ENCODE results near the gene FANCE.
A peak's percentile ranks its signal among the peaks of the same experiment; 100 is the strongest.

The FANCE gene

GRCh38 chr6:35452183-35453090 is at the start of gene FANCE:
FANCE (plus strand) TSS chr6:35452338; CDS start chr6:35452546, 208 bp downstream.
- H3K27ac ChIP-seq, result peak within 1 kb of the TSS; percentile 59
- TF ChIP-seq ZFX (IDR thresholded peaks at IDR 0.05; ENCODE audit: borderline replicate concordance) (no peak), CTCF (IDR thresholded peaks at IDR 0.05) (no peak)

GRCh38 chr6:35402856-35403191 is 49.3 kb upstream of the FANCE start:
- TF ChIP-seq CTCF (IDR thresholded peaks at IDR 0.05) (no peak), ZFX (IDR thresholded peaks at IDR 0.05; ENCODE audit: borderline replicate concordance) (no peak)
- H3K27ac ChIP-seq, result no peak overlapping the region

- TF ChIP-seq CTCF (IDR thresholded peaks at IDR 0.05) (no peak), ZFX (IDR thresholded peaks at IDR 0.05; ENCODE audit: borderline replicate concordance) (no peak)
- H3K27ac ChIP-seq, result no peak overlapping the region
Observed at GRCh38 chr6:35403544-35404442, 48.3 kb upstream of the FANCE start.

DNA sequence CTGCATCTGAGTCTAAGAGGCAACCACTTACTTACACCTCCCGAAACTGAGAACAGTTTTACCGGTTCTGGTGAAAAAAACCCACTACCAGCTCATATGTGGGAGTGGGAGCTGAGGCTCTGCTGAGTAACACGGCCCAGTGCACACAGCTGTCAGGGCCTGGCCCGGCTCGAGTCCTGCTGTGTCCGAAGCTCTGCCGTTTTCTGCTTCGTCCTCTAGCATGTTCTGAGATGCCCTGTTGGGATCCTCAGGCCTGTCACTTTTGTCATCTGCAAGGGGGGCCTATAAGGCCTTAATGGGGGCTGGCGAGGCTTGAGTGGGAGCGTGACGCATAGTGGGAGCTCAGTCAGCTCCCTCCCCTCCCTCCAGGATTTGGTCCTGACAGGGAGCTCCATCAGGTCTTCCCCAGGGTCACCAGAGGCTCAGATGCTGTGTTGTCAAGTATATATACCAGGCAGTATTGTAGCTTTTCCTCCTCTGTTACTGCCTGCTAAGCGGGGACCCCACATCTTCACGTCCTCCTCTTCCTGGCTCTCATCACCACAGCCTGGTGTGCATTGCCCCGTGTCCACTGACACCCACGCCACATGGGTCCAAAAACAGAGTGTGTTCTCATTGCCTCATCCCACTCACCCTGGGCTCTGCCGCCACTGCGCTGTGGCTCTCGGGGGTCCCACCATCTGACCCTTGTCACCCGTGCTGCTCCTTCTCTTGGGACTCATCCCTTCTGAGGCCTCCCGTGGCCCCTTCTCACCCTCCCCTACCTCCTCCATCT is 45.2 kb upstream of the FANCE start:
- TF ChIP-seq ZFX (IDR thresholded peaks at IDR 0.05; ENCODE audit: borderline replicate concordance), result no peak
- TF ChIP-seq CTCF (IDR thresholded peaks at IDR 0.05), result no peak
- no peak overlapping the region for H3K27ac ChIP-seq

DNA sequence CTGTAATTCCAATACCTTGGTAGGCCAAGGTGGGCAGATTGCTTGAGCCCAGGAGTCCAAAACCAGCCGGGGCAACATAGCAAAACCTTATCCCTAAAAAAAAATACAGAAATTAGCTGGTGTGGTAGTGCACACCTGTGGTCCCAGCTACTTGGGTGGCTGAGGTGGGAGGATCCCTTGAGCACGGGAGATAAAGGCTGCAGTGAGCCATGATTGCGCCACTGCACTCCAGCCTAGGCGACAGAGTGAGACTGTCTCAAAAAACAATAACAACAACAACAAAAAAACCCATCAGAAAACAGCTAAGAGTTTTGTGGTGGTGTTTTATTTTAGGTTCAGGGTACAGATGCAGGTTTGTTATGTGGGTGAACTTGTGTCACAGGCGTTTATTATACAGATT is 42.9 kb upstream of the FANCE start:
- H3K27ac ChIP-seq, result no peak overlapping the region
- TF ChIP-seq ZFX (IDR thresholded peaks at IDR 0.05; ENCODE audit: borderline replicate concordance) (no peak), CTCF (IDR thresholded peaks at IDR 0.05) (no peak)

GRCh38 chr6:35410131-35410530 is 42.0 kb upstream of the FANCE start:
- H3K27ac ChIP-seq, result no peak overlapping the region
- TF ChIP-seq CTCF (IDR thresholded peaks at IDR 0.05) (no peak), ZFX (IDR thresholded peaks at IDR 0.05; ENCODE audit: borderline replicate concordance) (no peak)

All from 22Rv1 (cell line).